Measurements from ENCODE around the gene VWF.

VWF gene

GRCh38 chr12:5905757-5906156 is 218.7 kb downstream of the VWF start:
- DNase-seq (ENCODE audit: low read depth), result no peak
- TF ChIP-seq CTCF (IDR thresholded peaks at IDR 0.05; ENCODE audit: control insufficient read depth, insufficient read depth, low read depth, low read length, missing control alignments), result no peak

GRCh38 chr12:5904969-5905368 is 219.5 kb downstream of the VWF start:
- no peak for DNase-seq (ENCODE audit: low read depth)
- TF ChIP-seq CTCF (IDR thresholded peaks at IDR 0.05; ENCODE audit: control insufficient read depth, insufficient read depth, low read depth, low read length, missing control alignments), result no peak
- H3K4me3 ChIP-seq (ENCODE audit: control insufficient read depth, low read depth, low read length), result no peak overlapping the region

More at GRCh38 chr12:5905757-5906156, 218.7 kb downstream of the VWF start:
- no peak overlapping the region for H3K4me3 ChIP-seq (ENCODE audit: control insufficient read depth, low read depth, low read length)

- no peak for TF ChIP-seq CTCF (IDR thresholded peaks at IDR 0.05; ENCODE audit: control insufficient read depth, insufficient read depth, low read depth, low read length, missing control alignments)
- H3K4me3 ChIP-seq (ENCODE audit: control insufficient read depth, low read depth, low read length), result no peak overlapping the region
- no peak for DNase-seq (ENCODE audit: low read depth)
Observed at GRCh38 chr12:5904441-5904840, 220.0 kb downstream of the VWF start.

GRCh38 chr12:5902736-5903135 is 221.7 kb downstream of the VWF start:
- no peak for TF ChIP-seq CTCF (IDR thresholded peaks at IDR 0.05; ENCODE audit: control insufficient read depth, insufficient read depth, low read depth, low read length, missing control alignments)
- no peak for DNase-seq (ENCODE audit: low read depth)
- H3K4me3 ChIP-seq (ENCODE audit: control insufficient read depth, low read depth, low read length), result no peak overlapping the region

- no peak for DNase-seq (ENCODE audit: low read depth)
- no peak for TF ChIP-seq CTCF (IDR thresholded peaks at IDR 0.05; ENCODE audit: control insufficient read depth, insufficient read depth, low read depth, low read length, missing control alignments)
Observed at GRCh38 chr12:5901416-5901815, 223.1 kb downstream of the VWF start.

GRCh38 chr12:5900533-5901205 is 223.8 kb downstream of the VWF start:
- no peak for TF ChIP-seq CTCF (IDR thresholded peaks at IDR 0.05; ENCODE audit: control insufficient read depth, insufficient read depth, low read depth, low read length, missing control alignments)
- no peak overlapping the region for H3K4me3 ChIP-seq (ENCODE audit: control insufficient read depth, low read depth, low read length)
- DNase-seq (ENCODE audit: low read depth), result no peak

More at GRCh38 chr12:5901416-5901815, 223.1 kb downstream of the VWF start:
- no peak overlapping the region for H3K4me3 ChIP-seq (ENCODE audit: control insufficient read depth, low read depth, low read length)
